Glomerular visceral epithelial cell (primary cell): ENCODE data around the gene SNX27.
"Not testable (repeated sequence)": the region's sequence is repeated elsewhere in the genome, so short reads cannot be mapped to it uniquely, and the experiment has no call there.

Source experiments
- DNase-seq: peaks from one replicate; pipeline ENCODE4 v3.0.0-alpha.2; 2016; ENCODE audit errors: extremely low spot score

Gene SNX27

DNA sequence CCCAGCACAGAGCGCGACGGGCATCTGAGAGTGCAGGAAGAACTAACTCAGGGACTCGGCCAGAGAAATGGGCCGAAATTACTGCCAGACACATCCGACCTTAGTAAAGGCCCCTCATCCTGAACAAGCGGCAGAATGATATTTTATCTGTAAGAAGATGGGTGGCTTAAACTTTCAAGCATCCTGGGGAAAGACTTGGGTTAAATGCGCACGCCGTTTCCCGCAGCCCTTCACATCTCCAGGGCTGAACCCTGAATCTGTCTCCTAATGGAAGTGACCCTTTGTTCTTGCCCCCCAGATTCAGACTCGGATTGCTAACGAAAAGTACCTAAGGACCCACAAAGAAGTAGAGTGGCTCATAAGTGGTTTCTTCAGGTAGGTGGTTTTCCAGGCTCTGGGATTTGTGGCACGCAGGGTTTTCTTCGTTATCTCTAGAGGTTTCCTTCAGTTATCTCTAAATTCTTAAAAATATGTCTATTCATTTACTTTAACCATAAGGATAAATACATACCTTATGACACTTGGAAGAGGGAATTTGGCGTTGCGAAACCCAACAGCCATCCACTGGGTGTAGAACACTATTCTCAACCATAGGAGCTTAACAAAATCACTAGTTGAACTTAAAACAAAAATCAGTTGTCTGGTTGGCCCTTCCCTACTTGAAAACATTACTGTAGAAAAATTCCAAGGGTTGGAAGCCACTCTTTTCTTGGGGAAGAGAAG, 110.1 kb downstream of the SNX27 start:
- DNase-seq = no peak

GRCh38 chr1:151723726-151724370, 112.0 kb downstream of the SNX27 start:
- DNase-seq = no peak

DNA sequence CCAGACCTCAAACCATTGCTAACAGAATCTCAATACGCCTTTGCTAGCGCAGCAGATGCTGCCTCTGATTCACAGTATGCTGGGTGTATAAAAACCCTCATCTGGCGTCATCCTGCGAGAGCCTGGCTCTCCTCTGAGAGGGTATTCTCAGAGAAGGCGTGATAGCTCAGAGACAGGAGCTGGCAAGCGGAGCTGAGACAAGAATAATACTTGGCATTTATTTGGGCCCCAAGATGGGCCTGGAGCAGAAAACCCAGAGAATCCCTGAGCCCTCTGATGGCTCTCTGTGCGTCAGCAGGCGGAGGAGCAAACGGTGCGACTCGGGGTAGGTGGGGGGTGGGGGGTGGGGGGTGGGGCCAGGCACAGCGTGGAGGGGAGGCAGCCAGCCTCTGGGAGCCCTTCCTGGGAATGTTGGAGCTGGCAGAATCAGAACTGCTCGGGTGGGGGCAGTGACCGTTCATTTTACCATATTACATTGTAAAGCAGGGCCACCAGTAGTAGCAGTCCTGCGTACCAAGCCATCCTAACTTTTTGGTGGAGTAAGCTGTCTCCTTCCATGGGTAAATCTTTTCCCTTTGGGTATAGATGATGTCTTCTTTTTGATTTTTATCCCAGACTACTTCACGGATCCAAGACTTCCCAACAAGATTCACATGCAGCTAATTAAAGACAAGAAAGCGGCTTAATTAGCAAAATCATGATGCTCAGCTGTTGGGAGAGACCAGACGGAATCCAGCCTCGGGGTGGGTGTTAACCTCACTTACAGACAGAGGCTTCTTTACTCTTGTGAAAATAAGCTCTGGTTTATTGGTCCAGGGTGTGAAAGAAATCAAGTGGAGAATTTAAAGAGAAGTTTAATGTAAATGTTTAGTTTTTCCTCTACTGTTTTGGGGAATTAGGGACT, 116.6 kb downstream of the SNX27 start:
- DNase-seq = no peak

GRCh38 chr1:151729157-151729965, 117.5 kb downstream of the SNX27 start:
- DNase-seq = no peak

DNA sequence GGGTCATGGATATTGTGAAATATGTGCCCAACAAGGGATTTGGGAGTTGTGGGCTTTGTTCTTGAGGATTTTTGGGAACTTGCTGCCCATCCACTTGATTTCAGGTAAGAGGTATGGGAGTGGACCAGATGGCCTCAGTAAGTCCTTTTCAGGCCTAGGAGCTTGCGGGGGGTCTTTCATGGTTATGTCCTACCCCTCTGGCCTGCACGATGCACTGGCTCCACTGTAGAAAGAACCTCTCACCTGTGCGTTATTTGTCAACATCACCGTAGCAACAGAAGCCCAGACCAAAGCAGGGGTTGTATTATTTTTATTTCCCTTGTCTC, 118.1 kb downstream of the SNX27 start:
- no peak for DNase-seq

GRCh38 chr1:151733126-151733525, 121.3 kb downstream of the SNX27 start:
- DNase-seq = no peak

- not testable (repeated sequence) for DNase-seq
These were observed 122.1 kb downstream of the SNX27 start for GRCh38 chr1:151733995-151734394.

GRCh38 chr1:151737026-151737425, 125.2 kb downstream of the SNX27 start:
- no peak for DNase-seq

DNA sequence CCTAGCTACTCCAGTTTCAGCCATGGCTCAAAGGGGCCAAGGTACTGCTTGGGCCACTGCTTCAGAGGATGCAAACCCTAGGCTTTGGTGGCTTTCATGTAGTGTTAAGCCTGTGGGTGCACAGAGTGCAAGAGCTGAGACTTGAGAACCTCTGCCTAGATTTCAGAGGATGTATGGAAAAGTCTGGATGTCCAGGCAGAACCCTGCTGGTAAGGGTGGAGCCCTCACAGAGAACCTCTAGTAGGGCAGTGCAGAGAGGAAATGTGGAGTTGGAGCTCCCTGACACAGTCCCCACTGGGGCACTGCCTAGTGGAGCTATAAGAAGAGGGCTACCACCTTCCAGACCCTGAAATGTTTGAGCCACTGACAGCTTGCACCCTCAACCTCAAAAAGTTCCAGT, 125.6 kb downstream of the SNX27 start:
- no peak for DNase-seq

GRCh38 chr1:151739590-151740355, 127.9 kb downstream of the SNX27 start:
- DNase-seq = no peak

DNA sequence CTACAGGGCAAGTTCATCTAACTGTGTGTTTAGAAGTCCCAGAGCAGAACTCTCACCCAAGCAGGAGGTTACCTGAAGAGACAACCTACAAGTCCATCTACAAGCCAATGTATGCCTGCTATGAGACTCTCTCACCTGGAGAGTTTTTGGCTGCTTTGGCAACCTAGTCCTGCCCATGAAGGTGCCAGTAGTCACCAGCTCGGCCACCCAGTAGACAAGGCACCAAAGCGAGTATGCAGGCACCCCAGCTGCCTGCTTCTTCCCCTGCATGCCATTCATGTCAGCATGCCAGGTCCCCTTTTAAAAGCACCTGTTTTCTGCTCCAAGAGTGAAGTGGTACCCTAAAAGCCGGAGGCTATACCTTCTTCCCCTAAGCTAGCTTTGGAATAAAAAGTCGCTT, 129.7 kb downstream of the SNX27 start:
- DNase-seq = no peak
